HCT116 (cell line): ENCODE results near the gene TNFRSF12A. TPM values are rescaled to one million over a fixed set of nuclear protein-coding genes. Genes with fewer than 3 reads are reported as not detected.

Experiments used
- ATAC-seq: fragments of 200-7000 bp; cut with Tn5 transposase; 2 replicates; pipeline ENCODE4 v1.9.1; 2020; ENCODE audit warnings: mild to moderate bottlenecking, moderate library complexity
- BruUV-seq: library from RNA; stranded (reverse); fragments of 400-500 nt; replicated peaks from 2 replicates; lab custom pipeline; 2021; lab: Mats Ljungman, UMichigan
- CTCF ChIA-PET: fragments of 300-600 bp; sonication (Branson Sonifier 250); formaldehyde crosslinking; loops from one replicate; lab custom pipeline; 2021; ENCODE audit warnings: antibody characterized with exemption; lab: Charles Lee
- POLR2A ChIA-PET: fragments of 300-600, 350-600 bp; sonication (Branson Sonifier 250); formaldehyde crosslinking; loops from one replicate; lab custom pipeline; 2021; ENCODE audit warnings: antibody characterized with exemption; lab: Charles Lee
- RAD21 ChIA-PET, 2 experiments: fragments of 300-600 bp; sonication (Branson Sonifier 250); formaldehyde crosslinking; loops; one replicate each; lab custom pipeline; 2023; ENCODE audit warnings: low total read pairs in 2 of 2; ENCODE audit not compliant: uncharacterized antibody in 2 of 2, unreplicated experiment in 2 of 2, low non-redundant PET in 1 of 2; lab: Charles Lee
- DNase-seq: peaks from one replicate; pipeline ENCODE4 v3.0.0-alpha.2; 2010; ENCODE audit warnings: low read depth, low spot score
- H2AFZ ChIP-seq: fragments of 200-600 bp; shearing (Covaris generic), sonication (generic); 2 replicates; pipeline ENCODE4 v1.6.1; 2017; ENCODE audit warnings: low read depth, mixed run types, mixed read lengths, antibody characterized with exemption, low read length; ENCODE audit not compliant: poor library complexity, severe bottlenecking
- H3K27ac ChIP-seq: 2 replicates; pipeline ENCODE4 v1.5.1; 2012; ENCODE audit warnings: low read depth, low read length
- H3K27me3 ChIP-seq: fragments of 200-600 bp; sonication (generic); 2 replicates; pipeline ENCODE4 v1.6.1; 2016; ENCODE audit warnings: mixed run types, low read length, mixed read lengths; ENCODE audit not compliant: insufficient read depth
- H3K36me3 ChIP-seq, 2 experiments: fragments of 200-500 bp in 1 of 2; fragments of 200-600 bp in 1 of 2; sonication (Bioruptor generic) in 1 of 2; sonication (generic) in 1 of 2; 2 replicates each; pipeline versions ENCODE4 v1.5.1 to v1.6.1; 2014 to 2016; ENCODE audit warnings: low read length in 2 of 2, inconsistent platforms in 1 of 2, mixed read lengths in 1 of 2, mixed run types in 1 of 2; ENCODE audit not compliant: insufficient read depth in 2 of 2, control insufficient read depth in 1 of 2
- H3K4me1 ChIP-seq, 2 experiments: fragments of 200-600 bp in 1 of 2; sonication (generic) in 1 of 2; 2 replicates each; pipeline versions ENCODE4 v1.5.1 to v1.6.1; 2012 to 2017; ENCODE audit warnings: low read length in 2 of 2, inconsistent platforms in 1 of 2, mild to moderate bottlenecking in 1 of 2, mixed read lengths in 1 of 2, mixed run types in 1 of 2, moderate library complexity in 1 of 2; ENCODE audit not compliant: insufficient read depth in 2 of 2, control insufficient read depth in 1 of 2
- H3K4me2 ChIP-seq: fragments of 200-600 bp; sonication (generic); 2 replicates; pipeline ENCODE4 v1.6.1; 2017; ENCODE audit warnings: mixed run types, low read length, mixed read lengths
- H3K4me3 ChIP-seq, 2 experiments: fragments of 200-600 bp in 1 of 2; sonication (generic) in 1 of 2; replicated peaks in 1 of 2; 2 replicates each; pipeline ENCODE4 v1.5.1; 2011 to 2016; ENCODE audit warnings: low read length in 2 of 2, control low read depth in 1 of 2, low read depth in 1 of 2, mild to moderate bottlenecking in 1 of 2, mixed read lengths in 1 of 2, mixed run types in 1 of 2
- H3K79me2 ChIP-seq: fragments of 200-600 bp; sonication (generic); 2 replicates; pipeline ENCODE4 v1.6.1; 2017; ENCODE audit warnings: mild to moderate bottlenecking, mixed run types, low read length, moderate library complexity, mixed read lengths; ENCODE audit not compliant: insufficient read depth
- H3K9ac ChIP-seq: fragments of 200-600 bp; sonication (generic); 2 replicates; pipeline ENCODE4 v1.6.1; 2016; ENCODE audit warnings: low read length, mixed read lengths
- H3K9me2 ChIP-seq: fragments of 200-600 bp; sonication (generic), shearing (Covaris generic); 2 replicates; pipeline ENCODE4 v1.6.1; 2017; ENCODE audit warnings: mixed run types, mild to moderate bottlenecking, moderate library complexity; ENCODE audit not compliant: insufficient read depth
- H3K9me3 ChIP-seq, 2 experiments: fragments of 200-500 bp in 1 of 2; fragments of 200-600 bp in 1 of 2; sonication (Bioruptor generic) in 1 of 2; sonication (generic) in 1 of 2; 2 replicates each; pipeline ENCODE4 v1.6.1; 2014 to 2017; ENCODE audit warnings: low read length in 2 of 2, mixed read lengths in 2 of 2, inconsistent platforms in 1 of 2, low read depth in 1 of 2, mild to moderate bottlenecking in 1 of 2, mixed run types in 1 of 2, moderate library complexity in 1 of 2; ENCODE audit not compliant: control insufficient read depth in 1 of 2, insufficient read depth in 1 of 2
- H4K20me1 ChIP-seq: fragments of 200-600 bp; sonication (generic), shearing (Covaris generic); 2 replicates; pipeline ENCODE4 v1.6.1; 2017; ENCODE audit warnings: mixed run types, mild to moderate bottlenecking, moderate library complexity; ENCODE audit not compliant: insufficient read depth
- ATF3 ChIP-seq: IDR thresholded peaks from 2 replicates; pipeline ENCODE4 v1.6.1; 2012
- CBX3 ChIP-seq: IDR thresholded peaks from 2 replicates; pipeline ENCODE4 v1.6.1; 2012; ENCODE audit warnings: low read depth
- ELF1 ChIP-seq: IDR thresholded peaks from 2 replicates; pipeline ENCODE4 v1.6.1; 2012; ENCODE audit warnings: low read depth, borderline replicate concordance
- EZH2phosphoT487 ChIP-seq: fragments of 200-600 bp; IDR thresholded peaks from 2 replicates; pipeline ENCODE4 v1.6.1; 2018; ENCODE audit warnings: antibody characterized with exemption, borderline replicate concordance
- FOSL1 ChIP-seq: IDR thresholded peaks from 2 replicates; pipeline ENCODE4 v1.6.1; 2012; ENCODE audit warnings: low read depth
- JUND ChIP-seq: IDR thresholded peaks from 2 replicates; pipeline ENCODE4 v1.6.1; 2012
- POLR2A ChIP-seq: IDR thresholded peaks from 2 replicates; pipeline ENCODE4 v1.7.0; 2011; ENCODE audit warnings: borderline replicate concordance; ENCODE audit not compliant: insufficient read depth, insufficient read length; ENCODE audit errors: extremely low read depth
- SIN3A ChIP-seq: IDR thresholded peaks from 2 replicates; pipeline ENCODE4 v1.6.1; 2012; ENCODE audit warnings: low read depth
- SP1 ChIP-seq: IDR thresholded peaks from 2 replicates; pipeline ENCODE4 v1.6.1; 2012; ENCODE audit warnings: low read depth
- SRF ChIP-seq: IDR thresholded peaks from 2 replicates; pipeline ENCODE4 v1.6.1; 2012; ENCODE audit warnings: low read depth
- YY1 ChIP-seq: IDR thresholded peaks from 2 replicates; pipeline ENCODE4 v1.6.1; 2011; ENCODE audit warnings: low read length, low read depth, moderate library complexity, mild to moderate bottlenecking; ENCODE audit not compliant: insufficient replicate concordance; ENCODE audit errors: extremely low read depth
- ZBTB33 ChIP-seq: IDR thresholded peaks from 2 replicates; pipeline ENCODE4 v1.6.1; 2011; ENCODE audit warnings: mild to moderate bottlenecking, low read length, moderate library complexity; ENCODE audit not compliant: insufficient replicate concordance; ENCODE audit errors: extremely low read depth
- ZFX ChIP-seq: fragments of 450-650 bp; IDR thresholded peaks from 2 replicates; pipeline ENCODE4 v1.6.1; 2017
- ZNF274 ChIP-seq: fragments of 200-500 bp; sonication (Bioruptor generic); IDR thresholded peaks from 2 replicates; pipeline ENCODE4 v1.6.1; 2014; ENCODE audit warnings: mild to moderate bottlenecking, low read depth, low read length, inconsistent platforms
- intact Hi-C: fragments of 100-400 bp; cut with micrococcal nuclease; formaldehyde crosslinking; loops from 2 replicates; pipeline ENCODE4 v1.10.0; 2022
- total RNA-seq: library from RNA; stranded (reverse); gene quantifications from one replicate; pipeline ENCODE4 v1.2.1, GENCODE V29; 2021; ENCODE audit not compliant: unreplicated experiment

The TNFRSF12A gene
- total RNA-seq, 1 experiment from 2014 or later: 188 TPM

GRCh38 chr16:2979669-2980226 lies 40.4 kb upstream of the TNFRSF12A start:
- Histone ChIP-seq H3K4me2 (peak overlapping the region; percentile 86), H3K9ac (peak overlapping the region; percentile 99), H3K4me3 (peak overlapping the region; percentile 89 to 99), H2AFZ (no peak overlapping the region), H3K27me3 (no peaks in the 10 kb centered on the region), H3K79me2 (peaks cover 51% of the 10 kb centered on the region), H3K27ac (peak overlapping the region; percentile 93), H4K20me1 (no peaks in the 10 kb centered on the region; the same call in 1 of the 2 replicates), H3K9me2 (no peaks in the 10 kb centered on the region), H3K9me3 (no peaks in the 10 kb centered on the region), H3K36me3 (peaks cover 0 to 32% of the 10 kb centered on the region in 2 experiments; a peak in 2 of 4 replicates), H3K4me1 (peaks cover 24 to 44% of the 10 kb centered on the region in 2 experiments)
- intact Hi-C loops: loop anchor here (5.0 kb wide), 1 partner anchor 43 kb away; the partner anchor contains the start of genes HCFC1R1, THOC6 and TNFRSF12A
- DNase-seq (no peak), ATAC-seq (peak; percentile 39)
- ChIA-PET POLR2A (interaction anchor here (0.9 to 2.8 kb wide), 3 partner anchors 10 to 41 kb away, joined by 3 to 11 read pairs (median 10); partner anchors contain the start of genes KREMEN2 and TNFRSF12A), RAD21 (no interaction called here), CTCF (no interaction called here)
- TF ChIP-seq SP1: no peak
- TF ChIP-seq ZFX: no peak
- TF ChIP-seq JUND: no peak
- TF ChIP-seq ATF3: no peak
- no peak for TF ChIP-seq FOSL1
- no peak for TF ChIP-seq POLR2A
- no peak for TF ChIP-seq EZH2phosphoT487
- TF ChIP-seq ZNF274: no peak
- no peak; the same call in 1 of the 2 replicates for TF ChIP-seq SIN3A
- TF ChIP-seq YY1: no peak
- TF ChIP-seq SRF: no peak
- TF ChIP-seq ZBTB33: no peak
- TF ChIP-seq CBX3: no peak
- TF ChIP-seq ELF1: no peak
- TSS peak; percentile 58 for BruUV-seq
